A549 treated with AZD2906 at 1 μM for 4 hours (cell line): Measurements from ENCODE around the gene RAB33B. TPM values are rescaled to one million over a fixed set of nuclear protein-coding genes. Genes with fewer than 3 reads are reported as not detected.

Experiments used
- total RNA-seq: library from RNA; stranded (reverse); fragments of 200-300 nt; extraction: Qiagen RNA extraction; gene quantifications from 5 replicates; pipeline ENCODE4 v1.2.3, GENCODE V29; 2022

RAB33B gene
- total RNA-seq: 1.7 to 2.9 TPM (median 2.4 TPM) in 5 replicates

DNA sequence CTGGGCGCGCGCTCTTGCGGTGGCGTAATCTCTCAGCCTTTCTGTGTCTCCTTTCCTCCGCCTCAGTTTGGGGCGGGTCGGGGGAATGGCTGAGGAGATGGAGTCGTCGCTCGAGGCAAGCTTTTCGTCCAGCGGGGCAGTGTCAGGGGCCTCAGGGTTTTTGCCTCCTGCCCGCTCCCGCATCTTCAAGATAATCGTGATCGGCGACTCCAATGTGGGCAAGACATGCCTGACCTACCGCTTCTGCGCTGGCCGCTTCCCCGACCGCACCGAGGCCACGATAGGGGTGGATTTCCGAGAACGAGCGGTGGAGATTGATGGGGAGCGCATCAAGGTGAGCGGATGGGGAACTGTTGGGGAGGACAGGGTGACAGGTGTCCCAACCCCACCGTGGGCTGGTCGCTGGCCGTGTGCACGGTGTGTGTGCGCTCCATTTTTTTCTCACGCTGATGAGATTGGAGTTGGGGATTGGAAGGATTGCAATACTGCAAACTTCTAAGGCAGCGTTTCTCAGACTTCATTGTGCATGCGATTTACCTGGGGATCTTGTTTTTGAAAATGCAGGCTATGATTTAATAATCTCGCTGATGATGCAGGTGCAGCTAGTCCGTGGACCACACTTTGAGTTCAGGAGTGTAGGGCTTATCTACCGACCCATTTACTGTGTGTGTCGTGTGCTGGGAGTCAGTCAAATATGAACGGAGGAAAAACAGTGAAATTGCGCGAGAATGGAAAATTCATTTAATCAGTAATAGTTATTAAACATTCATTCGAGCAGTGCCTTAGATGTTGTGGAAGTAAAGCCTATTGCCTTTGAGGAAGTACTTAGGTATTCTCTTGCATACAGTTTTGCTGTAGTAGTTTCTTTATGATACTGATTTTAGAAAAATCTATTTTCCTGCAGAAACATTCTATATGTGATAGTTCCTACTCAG is at the start of gene RAB33B:
TSS of gene RAB33B (plus strand) at position 11 of the 935 bp plus-strand sequence. CDS start at position 86, 75 bp downstream.

Other genes starting within 250 kb of the RAB33B start
- 0.46 to 0.79 TPM (median 0.68 TPM) in 5 replicates for gene MGARP, start 173.9 kb upstream of the RAB33B start, total RNA-seq
- 20.0 to 35.2 TPM (median 23.8 TPM) in 5 replicates for gene NAA15, start 152.6 kb upstream of the RAB33B start, total RNA-seq
- 70.9 to 83.6 TPM (median 74.3 TPM) in 5 replicates for gene NDUFC1, start 151.6 kb upstream of the RAB33B start, total RNA-seq
- 36.6 to 46.3 TPM (median 39.2 TPM) in 5 replicates for gene SETD7, start 102.1 kb downstream of the RAB33B start, total RNA-seq
- gene MGST2, start 211.7 kb downstream of the RAB33B start, total RNA-seq: 44.5 to 52.6 TPM (median 49.1 TPM) in 5 replicates